Neural progenitor cell (in vitro differentiated cells): ENCODE measurements around the gene VIL1. TPM values are rescaled to one million over a fixed set of nuclear protein-coding genes. Genes with fewer than 3 reads are reported as not detected.

Source experiments
- DNase-seq: peaks from one replicate; pipeline ENCODE4 v3.0.0-alpha.2; 2016; ENCODE audit warnings: low spot score
- H2AFZ ChIP-seq: fragments of 200-600 bp; sonication (generic); replicated peaks from 2 replicates; pipeline ENCODE4 v1.6.1; 2016; ENCODE audit warnings: antibody characterized with exemption
- H3F3A ChIP-seq: fragments of 200-600 bp; sonication (generic); 2 replicates; pipeline ENCODE4 v1.6.1; 2016; ENCODE audit warnings: antibody characterized with exemption, low read depth
- H3K27ac ChIP-seq: fragments of 200-600 bp; sonication (generic); 2 replicates; pipeline ENCODE4 v1.5.1; 2016; ENCODE audit warnings: mild to moderate bottlenecking
- H3K27me3 ChIP-seq: fragments of 200-600 bp; sonication (generic); 2 replicates; pipeline ENCODE4 v1.6.1; 2016; ENCODE audit warnings: mild to moderate bottlenecking, moderate library complexity
- H3K36me3 ChIP-seq: fragments of 200-600 bp; sonication (generic); 2 replicates; pipeline ENCODE4 v1.5.1; 2016
- H3K4me1 ChIP-seq: fragments of 200-600 bp; sonication (generic); 2 replicates; pipeline ENCODE4 v1.6.1; 2016; ENCODE audit warnings: mixed run types
- H3K4me2 ChIP-seq: fragments of 200-600 bp; sonication (generic); 2 replicates; pipeline ENCODE4 v1.6.1; 2016
- H3K4me3 ChIP-seq: fragments of 200-600 bp; sonication (generic); 2 replicates; pipeline ENCODE4 v1.5.1; 2016
- H3K79me2 ChIP-seq: fragments of 200-600 bp; sonication (generic); 2 replicates; pipeline ENCODE4 v1.6.1; 2016; ENCODE audit warnings: low read depth
- H3K9ac ChIP-seq: fragments of 200-600 bp; sonication (generic); 2 replicates; pipeline ENCODE4 v1.6.1; 2016
- H3K9me3 ChIP-seq: fragments of 200-600 bp; sonication (generic); 2 replicates; pipeline ENCODE4 v1.5.1; 2016; ENCODE audit warnings: low read depth
- H4K20me1 ChIP-seq: fragments of 200-600 bp; sonication (generic); 2 replicates; pipeline ENCODE4 v1.6.1; 2016; ENCODE audit warnings: low read depth
- H3K27ac Mint-ChIP-seq: 3 replicates; pipeline ENCODE4 v1.8.0; 2021; ENCODE audit warnings: mixed read lengths
- H3K27me3 Mint-ChIP-seq: 2 replicates; pipeline ENCODE4 v1.8.0; 2022; ENCODE audit warnings: low read depth, mild to moderate bottlenecking, inconsistent platforms, moderate library complexity, mixed read lengths; ENCODE audit not compliant: insufficient read depth
- H3K36me3 Mint-ChIP-seq: 3 replicates; pipeline ENCODE4 v1.8.0; 2021; ENCODE audit warnings: mixed read lengths
- H3K4me1 Mint-ChIP-seq: 3 replicates; pipeline ENCODE4 v1.8.0; 2021; ENCODE audit warnings: mixed read lengths
- H3K4me3 Mint-ChIP-seq: 3 replicates; pipeline ENCODE4 v1.8.0; 2021; ENCODE audit warnings: mild to moderate bottlenecking, moderate library complexity, mixed read lengths
- H3K9me3 Mint-ChIP-seq: 3 replicates; pipeline ENCODE4 v1.8.0; 2020; ENCODE audit warnings: mixed read lengths
- EZH2 ChIP-seq: fragments of 200-600 bp; sonication (generic); IDR thresholded peaks from 2 replicates; pipeline ENCODE4 v1.6.1; 2017; ENCODE audit warnings: antibody characterized with exemption, mild to moderate bottlenecking, moderate library complexity
- EZH2phosphoT487 ChIP-seq: fragments of 200-600 bp; sonication (generic); IDR thresholded peaks from 2 replicates; pipeline ENCODE4 v1.6.1; 2017; ENCODE audit warnings: antibody characterized with exemption
- total RNA-seq: library from RNA; depleted of rRNA; stranded (reverse); fragments of >200 nt; gene quantifications from 2 replicates; pipeline ENCODE4 v1.2.3, GENCODE V29; 2015; ENCODE audit warnings: low replicate concordance
- TF ChIP-seq, protein P1 (sequence below): fragments of 200-600 bp; sonication (generic); IDR thresholded peaks from 2 replicates; pipeline ENCODE4 v1.5.1; 2017; ENCODE audit warnings: antibody characterized with exemption, mild to moderate bottlenecking

The VIL1 gene
- total RNA-seq, 1 donor from 2014 or later: not detected

GRCh38 chr2:218406209-218406948, 12.5 kb upstream of the VIL1 start:
- Histone ChIP-seq H3K27ac (peak overlapping the region; percentile 43), H3F3A (peaks cover 21% of the 10 kb centered on the region), H3K4me1 (peaks cover 13% of the 10 kb centered on the region), H3K9me3 (no peaks in the 10 kb centered on the region), H4K20me1 (peaks cover 4% of the 10 kb centered on the region), H2AFZ (peak overlapping the region; percentile 60), H3K4me2 (peak overlapping the region; percentile 92), H3K27me3 (no peaks in the 10 kb centered on the region), H3K4me3 (peak overlapping the region; percentile 56), H3K79me2 (peaks cover 4% of the 10 kb centered on the region), H3K36me3 (no peaks in the 10 kb centered on the region), H3K9ac (peak overlapping the region; percentile 34)
- no peak for TF ChIP-seq EZH2
- TF ChIP-seq, protein P1, sequence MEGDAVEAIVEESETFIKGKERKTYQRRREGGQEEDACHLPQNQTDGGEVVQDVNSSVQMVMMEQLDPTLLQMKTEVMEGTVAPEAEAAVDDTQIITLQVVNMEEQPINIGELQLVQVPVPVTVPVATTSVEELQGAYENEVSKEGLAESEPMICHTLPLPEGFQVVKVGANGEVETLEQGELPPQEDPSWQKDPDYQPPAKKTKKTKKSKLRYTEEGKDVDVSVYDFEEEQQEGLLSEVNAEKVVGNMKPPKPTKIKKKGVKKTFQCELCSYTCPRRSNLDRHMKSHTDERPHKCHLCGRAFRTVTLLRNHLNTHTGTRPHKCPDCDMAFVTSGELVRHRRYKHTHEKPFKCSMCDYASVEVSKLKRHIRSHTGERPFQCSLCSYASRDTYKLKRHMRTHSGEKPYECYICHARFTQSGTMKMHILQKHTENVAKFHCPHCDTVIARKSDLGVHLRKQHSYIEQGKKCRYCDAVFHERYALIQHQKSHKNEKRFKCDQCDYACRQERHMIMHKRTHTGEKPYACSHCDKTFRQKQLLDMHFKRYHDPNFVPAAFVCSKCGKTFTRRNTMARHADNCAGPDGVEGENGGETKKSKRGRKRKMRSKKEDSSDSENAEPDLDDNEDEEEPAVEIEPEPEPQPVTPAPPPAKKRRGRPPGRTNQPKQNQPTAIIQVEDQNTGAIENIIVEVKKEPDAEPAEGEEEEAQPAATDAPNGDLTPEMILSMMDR: peak; percentile 77
- Mint-ChIP-seq H3K4me1 (peaks cover 19% of the 10 kb centered on the region), H3K4me3 (peak overlapping the region; percentile 86), H3K27me3 (peaks cover 2% of the 10 kb centered on the region), H3K9me3 (no peaks in the 10 kb centered on the region), H3K27ac (peak overlapping the region; percentile 93), H3K36me3 (peaks cover 10% of the 10 kb centered on the region)
- peak; percentile 98 for DNase-seq

DNA sequence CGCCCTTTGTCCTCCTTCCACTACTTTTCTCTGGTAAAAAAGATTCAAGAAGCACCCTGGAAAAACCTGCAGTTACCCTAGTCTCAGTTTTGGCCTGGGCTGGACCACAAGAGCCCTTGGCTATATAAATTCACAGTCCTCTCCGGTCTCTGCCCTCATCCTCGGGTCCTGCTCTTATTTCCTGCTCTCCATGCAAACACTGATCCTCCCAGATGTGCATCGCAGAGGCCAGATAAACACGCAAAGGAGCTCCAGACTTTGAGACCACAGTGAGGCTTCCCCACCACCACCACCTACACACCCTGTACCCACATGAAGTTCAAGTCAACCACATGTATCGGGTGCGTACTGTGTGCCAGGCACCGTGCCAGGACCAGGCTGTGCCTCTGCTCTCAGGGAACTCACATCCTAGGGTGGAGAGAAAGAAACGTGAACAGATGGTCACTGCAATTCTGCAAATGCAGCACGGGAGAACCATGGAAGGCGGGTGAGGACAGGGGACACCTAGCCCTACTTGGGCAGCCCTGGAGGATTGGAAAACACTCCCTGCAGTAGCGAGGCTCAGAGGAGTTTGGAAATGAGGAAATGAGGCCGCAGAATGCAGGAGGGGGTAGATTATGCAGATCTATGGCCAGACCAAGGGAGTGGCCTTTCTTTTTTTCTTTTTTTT, 11.8 kb upstream of the VIL1 start:
- no peaks in the 10 kb centered on the region for H3K9me3 ChIP-seq
- peak overlapping the region; percentile 34 for H3K9ac ChIP-seq
- H3K36me3 ChIP-seq: no peaks in the 10 kb centered on the region
- H3F3A ChIP-seq: peaks cover 18% of the 10 kb centered on the region
- Mint-ChIP-seq H3K27ac (peak overlapping the region; percentile 93), H3K36me3 (peaks cover 10% of the 10 kb centered on the region), H3K27me3 (peaks cover 2% of the 10 kb centered on the region), H3K4me1 (peaks cover 19% of the 10 kb centered on the region), H3K4me3 (peak overlapping the region; percentile 86), H3K9me3 (no peaks in the 10 kb centered on the region)
- H3K79me2 ChIP-seq: no peaks in the 10 kb centered on the region
- peak; percentile 8 for DNase-seq
- no peaks in the 10 kb centered on the region for H4K20me1 ChIP-seq
- H2AFZ ChIP-seq: peak overlapping the region; percentile 60
- H3K4me3 ChIP-seq: peak overlapping the region; percentile 56
- TF ChIP-seq EZH2phosphoT487 (no peak), EZH2 (no peak)
- TF ChIP-seq, protein P1: no peak
- H3K4me1 ChIP-seq: peaks cover 12% of the 10 kb centered on the region
- H3K4me2 ChIP-seq: peak overlapping the region; percentile 92
- no peaks in the 10 kb centered on the region for H3K27me3 ChIP-seq
- H3K27ac ChIP-seq: peak overlapping the region; percentile 43

DNA sequence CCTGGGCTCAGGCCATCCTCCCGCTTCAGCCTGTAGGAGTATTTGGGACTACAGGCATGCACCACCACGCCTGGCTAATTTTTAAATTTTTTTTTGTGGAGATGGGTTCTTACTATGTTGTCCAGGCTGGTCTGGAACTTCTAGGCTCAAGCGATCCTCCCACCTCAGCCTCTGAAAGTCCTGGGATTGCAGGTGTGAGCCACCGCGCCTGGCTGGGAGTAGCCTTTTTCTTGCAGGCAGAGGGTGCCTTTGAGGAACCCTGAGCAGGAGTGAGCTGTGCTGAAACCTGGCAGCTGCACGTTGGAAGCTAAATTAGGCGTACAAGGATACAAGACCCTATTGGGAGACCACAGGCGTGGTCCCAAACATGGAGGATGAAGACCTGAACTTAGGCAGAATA, 11.2 kb upstream of the VIL1 start:
- peaks cover 19% of the 10 kb centered on the region for H3K4me1 Mint-ChIP-seq
- Histone ChIP-seq H3K4me2 (no peak overlapping the region), H3F3A (peaks cover 18% of the 10 kb centered on the region), H3K79me2 (no peaks in the 10 kb centered on the region), H3K4me3 (no peak overlapping the region), H4K20me1 (no peaks in the 10 kb centered on the region), H3K9ac (no peak overlapping the region), H2AFZ (no peak overlapping the region), H3K27ac (no peak overlapping the region), H3K27me3 (no peaks in the 10 kb centered on the region), H3K36me3 (no peaks in the 10 kb centered on the region), H3K4me1 (peaks cover 12% of the 10 kb centered on the region), H3K9me3 (no peaks in the 10 kb centered on the region)
- DNase-seq: peak; percentile 1
- H3K4me3 Mint-ChIP-seq: no peak overlapping the region
- no peak overlapping the region for H3K27ac Mint-ChIP-seq
- TF ChIP-seq EZH2phosphoT487: no peak
- TF ChIP-seq, protein P1: no peak
- no peak for TF ChIP-seq EZH2
- no peaks in the 10 kb centered on the region for H3K9me3 Mint-ChIP-seq
- peaks cover 2% of the 10 kb centered on the region for H3K27me3 Mint-ChIP-seq
- peaks cover 10% of the 10 kb centered on the region for H3K36me3 Mint-ChIP-seq
